HG02870 (cell line): ENCODE results near the gene EMB.
"Not testable (repeated sequence)": the region's sequence is repeated elsewhere in the genome, so short reads cannot be mapped to it uniquely, and the experiment has no call there.

Source experiments
- ATAC-seq: cut with Tn5 transposase; IDR thresholded peaks from one replicate; pipeline ENCODE4 v1.9.1; 2021; ENCODE audit warnings: mild to moderate bottlenecking, moderate library complexity; ENCODE audit not compliant: unreplicated experiment

EMB gene

GRCh38 chr5:50423100-50423799, 17.8 kb downstream of the EMB start:
- not testable (repeated sequence) for ATAC-seq

- ATAC-seq = not testable (repeated sequence)
These were observed 19.7 kb downstream of the EMB start for GRCh38 chr5:50421184-50421950.

- no peak for ATAC-seq
These were observed 20.6 kb downstream of the EMB start for GRCh38 chr5:50420343-50420935.

- ATAC-seq = not testable (repeated sequence)
These were observed 21.4 kb downstream of the EMB start for GRCh38 chr5:50419656-50420055.

- not testable (repeated sequence) for ATAC-seq
These were observed 24.5 kb downstream of the EMB start for GRCh38 chr5:50416637-50417036.

DNA sequence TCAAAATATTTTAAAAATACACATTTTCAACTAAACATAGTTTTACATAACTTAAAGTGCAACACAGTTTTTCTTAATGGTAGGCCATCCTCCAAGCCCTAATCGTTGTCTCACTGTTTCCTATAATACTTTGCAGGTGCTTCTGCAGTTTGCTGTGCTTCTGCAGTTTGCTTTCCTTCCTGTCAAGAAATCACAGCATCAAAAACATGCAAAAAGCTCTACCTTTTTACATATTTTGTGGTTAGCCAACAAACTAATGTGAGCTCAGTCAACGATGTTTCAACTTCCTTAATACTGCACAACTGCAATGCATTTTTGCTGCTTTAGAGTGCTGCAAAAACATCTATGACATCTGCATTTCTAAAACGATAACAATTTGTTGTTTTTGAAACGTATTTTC, 25.2 kb downstream of the EMB start:
- ATAC-seq = peak; percentile 88

DNA sequence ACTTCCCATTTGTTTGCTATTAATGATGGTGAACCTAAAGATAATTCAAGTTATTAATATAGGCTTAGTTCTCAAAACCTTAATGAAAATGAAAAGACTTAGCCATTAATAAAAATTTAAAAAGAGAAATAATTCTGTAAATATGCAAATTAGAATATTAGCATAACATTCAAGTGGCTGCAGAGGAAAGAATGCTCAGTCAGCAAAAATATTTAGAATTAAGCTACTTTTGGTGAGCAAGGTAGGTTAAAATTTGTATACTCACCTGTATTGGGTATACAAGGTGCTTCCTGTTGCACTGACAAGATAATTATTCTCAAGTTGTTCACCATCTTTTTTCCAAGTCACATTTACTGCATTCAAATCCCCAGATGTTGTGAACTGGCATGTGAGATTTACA, 30.2 kb downstream of the EMB start:
- not testable (repeated sequence) for ATAC-seq

GRCh38 chr5:50406877-50407276, 34.2 kb downstream of the EMB start:
- no peak for ATAC-seq

DNA sequence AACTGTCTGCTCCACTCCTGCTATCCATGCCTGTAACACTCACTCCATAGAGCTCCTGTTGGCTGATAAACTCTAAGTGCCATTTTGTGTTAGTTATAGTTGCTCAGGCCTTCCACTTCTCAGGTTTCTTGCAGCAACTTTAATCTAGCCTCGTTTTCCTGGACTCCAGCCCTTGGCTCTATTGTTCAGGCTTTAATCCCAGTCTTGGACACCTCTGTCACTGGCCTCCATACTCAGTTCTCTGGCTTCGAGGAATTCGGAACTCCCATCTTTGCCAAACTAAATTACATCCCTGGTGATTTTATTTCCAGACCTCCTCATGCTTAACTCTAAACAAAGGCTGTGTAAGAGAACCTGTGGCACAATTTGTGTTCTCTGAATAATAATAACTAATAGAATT, 39.8 kb downstream of the EMB start:
- ATAC-seq = no peak

DNA sequence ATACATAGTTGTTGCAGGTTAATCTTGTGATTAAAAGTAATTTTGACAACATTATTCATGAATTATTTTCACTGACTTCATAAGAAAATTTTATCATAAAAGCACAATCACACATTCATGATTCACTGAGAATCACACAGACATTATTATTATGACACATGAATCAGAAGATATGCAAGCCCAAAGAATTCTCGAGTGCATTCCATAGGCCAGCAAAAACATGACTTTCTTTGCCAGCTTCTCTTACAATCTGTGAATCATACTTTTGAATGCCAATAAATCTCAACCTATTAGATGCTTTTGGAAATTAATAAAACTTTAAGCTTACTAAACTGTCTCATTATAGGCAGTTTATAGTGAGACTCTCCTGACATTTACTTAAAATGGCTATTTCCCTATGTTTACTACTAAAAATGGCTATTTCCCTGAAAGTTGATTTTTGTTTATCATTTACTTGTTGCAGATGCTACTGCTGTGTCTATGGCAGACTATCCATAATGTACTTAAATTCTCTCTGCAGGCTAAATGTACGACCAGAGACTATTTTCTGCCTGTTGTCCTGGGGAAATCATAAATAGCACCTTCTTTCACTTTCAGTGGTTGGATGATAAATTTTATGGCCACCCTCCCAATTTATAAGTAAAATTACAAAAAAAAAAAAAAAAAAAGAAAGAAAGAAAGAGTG, 47.0 kb downstream of the EMB start:
- not testable (repeated sequence) for ATAC-seq

- ATAC-seq = not testable (repeated sequence)
These were observed 48.8 kb downstream of the EMB start for GRCh38 chr5:50392289-50392688.

DNA sequence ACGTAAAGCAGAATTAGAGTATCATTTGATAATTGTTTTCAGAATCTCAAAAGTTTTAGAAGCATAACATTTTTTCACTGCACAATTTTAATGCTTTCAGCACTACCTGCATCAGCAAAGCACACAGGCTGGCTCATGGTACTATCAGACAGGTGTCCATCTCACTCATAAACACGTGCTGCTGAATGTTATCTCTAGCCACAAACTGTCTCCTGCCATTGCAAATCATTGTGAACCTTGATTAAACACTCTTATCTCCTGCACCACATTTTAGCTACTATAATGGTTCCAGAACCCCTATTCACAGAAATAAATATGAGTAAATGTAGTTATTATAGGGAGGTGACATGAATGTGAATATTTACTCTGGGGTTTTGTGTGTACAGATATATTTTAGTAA, 56.7 kb downstream of the EMB start:
- not testable (repeated sequence) for ATAC-seq

- ATAC-seq = not testable (repeated sequence)
These were observed 64.4 kb downstream of the EMB start for GRCh38 chr5:50376696-50377095.

GRCh38 chr5:50369287-50370033, 71.6 kb downstream of the EMB start:
- not testable (repeated sequence) for ATAC-seq

DNA sequence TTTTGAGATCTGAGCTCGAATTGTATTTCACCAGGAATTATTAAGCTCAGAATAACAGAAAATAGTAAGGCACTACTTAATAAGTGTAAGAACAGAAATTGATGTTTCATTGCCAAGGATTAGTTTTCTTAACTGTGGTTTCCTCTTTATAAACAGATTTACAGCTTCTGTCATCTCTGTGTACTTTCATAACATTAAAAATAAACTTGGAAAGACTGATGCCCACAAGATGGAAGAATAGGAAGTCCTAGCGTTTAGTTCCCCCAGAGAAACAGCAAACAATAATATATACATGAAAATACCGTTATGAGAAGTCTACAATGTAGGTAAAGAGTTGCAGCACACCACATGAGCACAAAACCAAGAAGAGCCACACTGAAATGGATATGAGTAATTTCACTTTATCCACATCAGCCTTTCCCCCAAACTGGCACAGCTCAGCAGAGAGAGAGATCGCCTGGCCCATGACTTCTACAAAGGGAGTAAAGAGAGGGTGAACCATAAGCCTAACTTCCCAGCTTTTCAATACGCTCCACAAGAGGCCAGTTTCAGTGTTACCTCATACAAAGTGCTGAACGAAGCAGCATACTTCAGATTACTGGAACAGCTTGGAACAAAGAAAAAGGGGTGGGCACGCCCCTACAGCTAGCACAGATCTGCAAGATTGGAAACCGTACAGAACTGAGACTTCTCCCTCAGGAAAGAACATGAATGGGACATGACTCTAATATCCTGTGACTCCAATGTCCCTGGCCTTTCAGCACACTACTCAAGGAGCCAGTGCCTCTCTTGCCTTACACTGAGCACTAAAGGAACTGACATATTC, 75.4 kb downstream of the EMB start:
- no peak for ATAC-seq

DNA sequence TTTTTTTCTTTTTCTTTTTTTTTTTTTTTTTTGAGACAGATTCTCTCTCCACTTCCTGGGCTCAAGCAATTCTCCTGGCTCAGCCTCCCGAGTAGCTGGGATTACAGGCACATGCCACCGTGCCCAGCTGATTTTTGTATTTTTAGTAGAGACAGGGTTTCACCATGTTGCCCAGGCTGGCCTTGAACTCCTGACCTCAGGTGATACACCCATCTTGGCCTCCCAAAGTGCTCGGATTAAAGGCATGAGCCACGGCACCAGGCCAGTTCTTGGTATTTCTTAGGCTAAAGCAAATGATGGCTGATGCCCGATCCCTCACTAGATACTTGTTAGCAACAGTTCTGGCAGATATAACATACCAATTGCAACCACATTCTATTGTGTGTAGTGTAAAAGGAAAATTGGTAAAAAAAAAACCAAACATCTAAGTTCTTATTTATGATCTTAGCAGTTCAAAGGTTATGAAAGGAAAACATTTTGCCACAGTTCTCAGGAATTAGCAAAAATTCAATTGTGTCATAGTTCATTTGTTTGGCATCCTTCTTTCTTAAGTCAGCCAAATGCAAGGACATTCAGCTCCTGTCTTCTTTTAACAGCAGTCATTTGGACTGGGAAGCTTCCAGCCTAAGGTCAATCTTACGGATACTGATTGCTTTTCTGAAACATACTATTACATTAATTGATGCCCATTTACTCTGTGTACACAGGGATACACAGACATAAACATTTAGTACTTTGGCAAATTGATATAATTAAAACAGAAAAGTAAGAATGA, 76.4 kb downstream of the EMB start:
- not testable (repeated sequence) for ATAC-seq

DNA sequence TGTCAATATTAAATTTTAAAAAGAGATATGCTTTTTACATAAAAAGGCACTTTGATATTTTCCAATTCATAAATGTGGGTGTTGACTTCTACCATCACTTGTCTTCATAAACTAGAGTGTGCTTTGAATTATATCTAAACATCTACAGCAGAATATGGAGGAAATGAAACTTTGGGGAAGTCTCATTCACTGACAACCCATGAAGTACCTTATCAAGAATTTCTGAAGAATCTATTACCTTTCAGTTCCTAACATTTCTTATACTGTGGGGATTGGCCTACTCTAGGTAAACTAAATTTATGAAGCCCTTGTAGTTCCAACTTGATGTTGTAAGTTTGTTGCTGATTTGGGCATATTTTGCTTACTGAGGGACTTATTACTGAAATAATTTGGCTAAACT, 81.9 kb downstream of the EMB start:
- no peak for ATAC-seq

DNA sequence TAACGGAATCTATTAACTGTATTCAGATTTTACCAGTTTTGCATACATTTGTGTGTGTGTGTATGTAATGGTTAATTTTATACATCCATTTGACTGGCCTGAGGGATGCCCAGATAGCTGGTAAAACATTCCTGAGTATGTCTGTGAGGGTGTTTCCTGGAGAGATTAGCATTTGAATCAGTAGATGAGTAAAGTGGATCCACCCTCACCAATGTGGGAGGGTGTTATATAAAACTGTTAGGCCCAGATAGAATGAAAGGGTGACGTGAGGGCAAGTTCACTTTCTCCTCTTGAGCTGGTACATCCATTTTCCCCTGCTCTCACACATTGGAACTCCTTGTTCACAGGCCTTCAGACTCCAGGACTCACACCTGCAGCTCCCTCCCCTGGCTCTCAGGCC, 88.7 kb downstream of the EMB start:
- no peak for ATAC-seq
